ENCODE measurements around the gene UNC13B.
"Not testable (repeated sequence)": the region's sequence is repeated elsewhere in the genome, so short reads cannot be mapped to it uniquely, and the experiment has no call there.

UNC13B gene

DNA sequence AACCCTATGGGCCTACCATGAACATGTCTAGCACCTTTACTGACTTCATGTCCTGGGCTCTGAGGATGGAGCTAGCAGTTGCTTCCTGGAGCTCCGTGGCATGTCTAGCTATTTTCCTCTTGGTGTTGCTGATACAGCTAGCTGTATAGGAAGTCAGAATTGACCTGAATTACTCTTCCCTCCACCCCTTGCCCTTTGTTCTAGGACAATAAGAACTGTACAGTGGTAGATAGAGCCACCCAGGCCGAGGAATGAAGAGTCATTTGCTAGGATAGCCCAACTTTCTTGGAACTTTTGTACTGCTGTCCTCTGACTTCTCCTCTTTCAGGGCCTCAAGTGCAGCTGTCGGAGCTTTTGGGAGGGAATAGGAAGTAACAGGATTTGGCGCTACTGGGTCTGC, 218.2 kb downstream of the UNC13B start:
- DNase-seq (ENCODE audit: low read depth in 2 of 2) = no peak

DNA sequence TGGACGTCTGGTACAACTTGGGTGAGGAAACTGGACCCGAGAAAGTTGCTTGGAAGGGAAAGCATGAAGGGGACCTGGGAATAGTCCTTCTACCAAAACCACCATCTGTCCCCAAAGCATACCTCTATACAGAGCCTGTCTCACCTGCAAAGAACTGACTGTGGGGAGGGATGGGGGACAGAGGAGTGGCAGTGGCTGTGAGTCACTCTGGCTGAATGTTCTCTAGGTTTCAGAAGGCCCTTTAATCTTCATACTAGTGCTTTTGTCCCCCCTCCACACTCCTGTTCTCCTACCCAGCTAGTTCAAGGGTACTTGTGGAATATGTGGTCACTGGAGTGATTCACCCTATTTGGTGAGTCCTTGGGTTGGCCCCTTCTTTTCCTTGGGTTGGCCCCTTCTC, 218.8 kb downstream of the UNC13B start:
- DNase-seq (ENCODE audit: low read depth in 2 of 2) = no peak

DNA sequence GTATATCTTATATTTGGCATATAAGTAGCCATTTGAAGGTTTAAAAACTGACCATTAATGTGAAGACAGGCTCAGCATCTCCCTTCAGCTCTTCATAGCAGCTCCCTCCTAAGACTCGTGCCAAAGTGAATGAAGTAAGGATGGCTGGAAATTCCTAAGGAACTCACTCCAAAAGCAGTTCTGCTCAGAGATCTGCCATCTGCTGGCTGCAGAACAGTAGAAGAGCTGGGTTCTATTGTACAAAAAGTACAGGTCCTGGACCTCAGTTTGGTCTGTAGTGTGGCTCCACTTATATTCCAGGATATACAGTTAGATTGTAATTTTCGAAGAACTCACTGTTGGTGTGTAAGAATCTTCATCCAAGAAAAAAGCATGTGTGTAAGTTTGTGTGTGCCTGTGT, 223.2 kb downstream of the UNC13B start:
- DNase-seq (ENCODE audit: low read depth in 2 of 2) = no peak

DNA sequence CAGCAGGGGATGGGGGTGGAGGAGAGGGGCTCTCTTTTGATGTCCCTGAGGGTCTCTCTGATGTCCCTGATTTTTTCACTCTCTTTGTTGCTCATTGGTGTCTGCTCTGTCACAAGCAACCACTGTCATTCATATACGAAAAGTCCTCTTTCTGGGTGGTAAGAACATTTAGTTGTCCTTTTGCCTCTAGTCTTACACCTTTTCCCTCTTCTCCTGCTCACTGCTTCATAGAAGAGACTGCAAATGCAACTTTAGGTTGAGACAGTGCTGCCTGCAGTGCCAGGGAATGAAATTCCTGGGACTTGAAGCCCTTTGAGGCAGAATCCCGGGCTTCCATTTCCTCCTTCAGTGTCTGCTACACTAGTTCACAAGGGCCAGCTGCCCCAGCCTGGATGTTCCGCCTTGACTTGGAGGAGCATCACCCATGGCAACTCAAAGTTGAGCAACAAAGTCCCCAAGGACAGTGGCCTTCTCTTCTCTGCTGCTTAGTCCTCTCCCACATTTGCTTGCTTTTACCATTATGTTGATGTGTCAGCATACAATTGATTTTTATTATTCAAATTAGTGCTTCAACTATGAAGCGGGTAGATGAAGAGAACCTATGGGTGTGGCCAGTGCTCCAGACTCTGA, 233.4 kb downstream of the UNC13B start:
- DNase-seq (ENCODE audit: low read depth in 2 of 2) = no peak

DNA sequence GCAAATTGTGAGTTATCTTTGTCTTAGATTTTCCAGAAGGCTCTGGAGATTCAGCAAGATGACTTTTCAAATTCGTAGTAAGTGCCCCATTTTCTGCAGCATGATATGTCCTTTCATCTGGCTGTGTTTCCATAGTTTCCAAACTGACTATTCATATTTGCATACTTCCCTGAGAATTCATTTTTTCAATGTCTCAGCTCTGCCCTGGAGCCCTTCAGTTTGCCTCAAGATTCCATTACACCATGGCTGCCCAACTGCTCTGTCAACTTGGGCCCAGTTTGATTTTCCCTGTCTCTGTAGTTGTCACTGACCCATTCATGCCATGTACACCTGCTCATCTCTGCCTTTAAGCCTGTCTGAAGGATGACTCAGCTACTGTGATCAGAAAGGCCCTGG, 233.9 kb downstream of the UNC13B start:
- no peak for DNase-seq (ENCODE audit: low read depth in 2 of 2)

DNA sequence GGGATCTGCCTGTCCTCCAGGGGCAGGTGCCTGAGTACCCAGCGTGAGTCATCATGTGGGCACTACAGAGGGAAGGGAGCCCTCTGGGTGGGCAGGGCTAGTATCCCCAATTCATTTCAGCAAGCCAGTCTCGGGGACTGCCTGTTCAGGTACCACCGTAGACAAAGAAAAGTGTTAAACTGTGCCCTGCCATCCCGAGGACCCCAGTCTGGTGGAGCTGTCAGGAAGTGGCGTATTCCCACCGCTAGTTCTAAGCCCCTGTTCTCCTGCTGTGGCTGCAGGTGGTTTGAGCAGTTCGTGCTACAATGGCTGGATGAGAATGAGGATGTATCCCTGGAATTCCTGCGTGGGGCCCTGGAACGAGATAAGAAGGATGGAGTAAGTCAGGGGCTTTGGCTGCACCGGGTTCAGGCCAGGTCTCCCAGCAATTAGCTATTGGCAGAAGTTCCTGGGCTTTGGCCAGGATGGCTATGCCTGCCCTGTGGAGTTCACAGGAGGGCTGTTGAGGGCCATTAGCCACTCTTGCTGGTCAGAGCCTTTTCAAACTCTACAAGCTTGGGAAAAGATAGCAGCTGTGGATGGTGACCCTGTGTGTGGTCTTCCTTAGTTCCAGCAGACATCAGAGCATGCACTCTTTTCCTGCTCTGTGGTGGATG, 234.9 kb downstream of the UNC13B start:
- DNase-seq (ENCODE audit: low read depth in 2 of 2) = no peak

DNA sequence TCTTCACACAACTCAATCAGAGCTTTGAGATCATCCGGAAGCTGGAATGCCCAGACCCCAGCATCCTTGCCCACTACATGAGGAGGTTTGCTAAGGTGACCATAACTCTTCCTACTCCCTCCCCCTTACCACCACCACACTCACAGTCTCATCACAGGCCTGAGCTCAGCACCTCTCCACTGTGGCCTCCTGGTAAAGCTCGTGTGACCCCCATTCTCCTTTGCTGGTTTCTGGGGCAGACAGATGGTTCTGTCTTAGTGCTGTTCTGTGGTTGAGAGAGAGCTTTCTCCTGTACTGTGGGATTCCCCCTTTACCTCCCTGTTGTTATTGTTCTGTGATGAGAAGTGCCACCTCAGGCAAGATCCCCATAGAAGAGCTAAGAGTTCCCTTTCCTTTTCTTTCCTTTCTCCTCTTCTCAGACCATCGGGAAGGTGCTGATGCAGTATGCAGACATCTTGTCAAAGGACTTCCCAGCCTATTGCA, 235.4 kb downstream of the UNC13B start:
- DNase-seq (ENCODE audit: low read depth in 2 of 2) = no peak

DNA sequence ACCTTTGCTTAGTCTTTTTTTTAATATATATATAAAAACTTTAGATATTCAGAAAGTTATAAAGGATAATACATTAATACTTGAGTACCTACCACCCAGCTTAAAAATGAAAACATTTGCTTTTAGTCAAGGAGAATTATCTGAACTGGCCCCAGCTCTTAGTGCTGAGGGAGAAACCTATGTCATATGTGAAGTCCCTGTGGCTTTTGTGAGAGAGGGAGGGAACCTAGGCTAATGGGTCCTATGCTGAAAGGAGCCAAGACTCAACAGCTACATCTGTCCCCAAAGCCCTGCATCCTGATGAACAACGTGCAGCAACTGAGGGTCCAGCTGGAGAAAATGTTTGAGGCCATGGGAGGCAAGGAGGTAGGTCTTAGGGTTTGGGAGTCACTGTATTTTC, 236.1 kb downstream of the UNC13B start:
- no peak for DNase-seq (ENCODE audit: low read depth in 2 of 2)

DNA sequence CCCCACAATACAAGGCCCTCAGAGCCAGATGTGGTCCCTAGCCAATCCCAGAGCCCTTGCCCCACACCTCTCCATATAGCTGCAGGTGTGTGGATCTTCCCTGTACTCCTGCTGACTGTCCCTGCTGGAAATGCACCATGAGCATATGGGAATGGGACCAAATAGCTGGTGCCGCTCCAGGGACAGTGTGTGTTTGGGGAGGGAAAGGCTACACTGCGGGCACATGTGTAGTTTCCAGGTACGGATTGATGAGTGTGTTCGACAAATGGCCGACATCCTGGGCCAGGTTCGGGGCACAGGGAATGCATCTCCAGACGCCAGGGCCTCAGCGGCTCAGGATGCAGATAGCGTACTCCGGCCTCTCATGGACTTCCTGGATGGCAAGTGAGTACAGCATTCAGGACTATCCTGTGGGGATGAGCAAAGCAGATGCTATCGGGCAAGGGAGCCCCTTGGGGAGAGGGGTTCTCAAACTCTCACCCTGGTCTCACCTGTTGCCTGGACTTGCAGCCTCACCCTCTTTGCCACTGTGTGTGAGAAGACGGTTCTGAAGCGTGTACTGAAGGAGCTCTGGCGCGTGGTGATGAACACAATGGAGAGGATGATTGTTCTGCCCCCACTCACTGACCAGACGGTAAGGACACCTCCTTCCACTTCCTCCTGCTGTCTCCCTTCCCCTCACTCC, 237.0 kb downstream of the UNC13B start:
- DNase-seq (ENCODE audit: low read depth in 2 of 2) = no peak

DNA sequence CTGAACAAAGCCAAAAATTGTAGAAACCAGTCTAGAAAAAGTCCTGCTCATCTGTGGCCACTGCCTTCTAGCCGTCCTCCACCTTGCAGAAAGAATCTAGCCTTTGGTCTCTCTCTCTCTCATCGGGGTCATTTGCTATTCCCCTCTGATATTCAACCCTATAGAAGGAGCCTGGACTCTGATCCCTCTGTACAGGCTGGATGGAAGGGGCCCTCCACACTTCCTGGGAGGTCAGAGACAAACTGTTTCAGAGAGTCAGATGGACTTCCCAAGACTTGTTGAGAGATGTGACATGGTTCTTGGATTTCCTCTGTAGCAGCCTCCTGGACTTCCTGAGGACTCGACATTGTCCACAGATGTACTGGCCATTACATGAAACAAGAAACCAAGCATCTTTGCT, 243.1 kb downstream of the UNC13B start:
- DNase-seq (ENCODE audit: low read depth in 2 of 2) = no peak

DNA sequence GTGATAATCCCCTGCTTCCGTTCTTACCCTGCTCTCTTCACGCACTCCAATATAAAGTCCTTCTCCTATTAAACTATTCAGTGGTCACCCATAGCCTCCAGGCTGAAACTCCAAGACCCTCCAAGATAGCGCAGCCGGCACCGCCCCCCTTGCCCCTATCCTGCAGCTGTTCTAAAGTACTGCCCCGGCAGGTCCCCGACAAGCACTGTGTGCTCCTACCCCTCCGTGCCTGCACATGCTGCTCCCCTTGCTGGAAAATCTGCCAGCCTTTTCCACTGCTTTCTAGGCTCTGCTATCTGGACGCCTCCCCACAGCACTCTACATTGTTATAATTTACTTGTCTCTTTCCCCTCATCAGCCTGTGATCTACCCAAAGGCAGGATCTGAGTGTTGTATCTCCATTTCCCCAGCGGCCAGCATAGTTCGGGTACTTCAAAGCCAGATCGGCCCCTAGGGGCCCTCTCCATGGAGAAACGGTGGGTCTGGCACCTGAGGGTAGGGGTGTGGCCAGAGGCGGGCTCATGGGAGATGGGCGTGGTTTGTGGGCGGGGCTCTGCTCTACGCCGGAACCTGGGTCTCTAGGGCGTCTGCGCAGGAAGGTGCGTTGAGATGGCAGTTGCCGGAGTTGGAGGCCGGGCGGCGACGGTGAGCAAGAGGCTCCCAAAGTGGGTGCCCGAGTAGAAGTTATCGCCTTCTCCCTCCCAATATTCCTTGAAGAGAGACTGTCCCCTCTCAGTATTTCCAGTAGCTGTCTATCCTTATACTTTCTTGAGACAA, 244.6 kb downstream of the UNC13B start:
- DNase-seq (ENCODE audit: low read depth in 2 of 2) = peak; percentile 12 to 30

DNA sequence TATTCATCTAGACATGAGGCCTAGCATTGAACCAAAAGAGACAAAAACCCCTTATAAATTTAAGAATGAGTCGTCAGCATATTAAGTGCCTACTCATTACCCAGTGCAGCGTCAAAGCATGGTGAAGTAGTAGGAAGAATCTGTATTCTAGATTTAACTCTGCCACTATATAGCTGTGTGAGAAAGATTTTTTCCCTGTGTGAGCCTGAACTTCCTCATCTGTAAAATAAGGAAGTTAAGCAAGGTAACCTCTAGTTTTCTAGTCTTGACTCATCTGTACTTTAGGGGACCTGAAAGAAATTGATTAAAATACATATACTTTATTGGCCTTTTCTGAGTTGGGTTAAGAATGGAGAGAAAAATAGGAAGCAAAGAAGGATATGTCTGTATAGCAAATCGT, 246.0 kb downstream of the UNC13B start:
- no peak for DNase-seq (ENCODE audit: low read depth in 2 of 2)

DNA sequence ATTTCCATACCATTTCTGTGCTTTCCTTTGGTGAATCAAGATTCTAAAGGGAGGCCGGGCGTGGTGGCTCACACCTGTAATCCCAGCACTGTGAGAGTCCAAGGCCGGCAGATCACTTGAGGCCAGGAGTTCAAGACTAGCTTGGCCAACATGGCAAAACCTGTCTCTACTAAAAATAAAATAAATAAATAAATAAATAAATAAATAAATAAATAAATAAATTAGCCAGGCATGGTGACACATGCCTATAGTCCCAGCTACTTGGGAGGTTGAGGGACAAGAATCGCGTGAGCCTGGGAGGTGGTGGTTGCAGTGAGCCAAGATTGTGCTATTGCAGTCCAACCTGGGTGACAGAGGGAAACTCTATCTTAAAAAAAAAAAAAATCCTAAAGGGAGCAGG, 247.6 kb downstream of the UNC13B start:
- DNase-seq (ENCODE audit: low read depth in 2 of 2) = not testable (repeated sequence)

DNA sequence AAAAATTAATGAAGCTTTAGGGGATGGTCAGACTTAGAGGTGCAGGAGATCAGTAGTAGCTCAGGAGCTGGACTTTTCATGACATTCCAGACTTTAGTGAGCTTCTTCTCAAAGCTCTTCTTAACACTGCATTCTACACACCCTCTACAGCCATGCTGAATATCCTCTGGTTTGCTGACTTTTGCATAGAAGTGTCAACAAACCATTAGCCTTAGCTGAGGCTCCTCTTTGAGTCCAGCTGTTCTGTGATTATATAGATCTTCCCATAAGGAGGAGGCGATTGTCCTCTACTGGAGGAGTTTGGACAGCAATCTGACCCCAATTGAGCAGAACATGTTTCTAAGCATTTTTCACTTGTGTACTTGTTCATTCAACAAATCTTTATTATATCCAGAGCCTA, 253.1 kb downstream of the UNC13B start:
- no peak for DNase-seq (ENCODE audit: low read depth in 2 of 2)

DNA sequence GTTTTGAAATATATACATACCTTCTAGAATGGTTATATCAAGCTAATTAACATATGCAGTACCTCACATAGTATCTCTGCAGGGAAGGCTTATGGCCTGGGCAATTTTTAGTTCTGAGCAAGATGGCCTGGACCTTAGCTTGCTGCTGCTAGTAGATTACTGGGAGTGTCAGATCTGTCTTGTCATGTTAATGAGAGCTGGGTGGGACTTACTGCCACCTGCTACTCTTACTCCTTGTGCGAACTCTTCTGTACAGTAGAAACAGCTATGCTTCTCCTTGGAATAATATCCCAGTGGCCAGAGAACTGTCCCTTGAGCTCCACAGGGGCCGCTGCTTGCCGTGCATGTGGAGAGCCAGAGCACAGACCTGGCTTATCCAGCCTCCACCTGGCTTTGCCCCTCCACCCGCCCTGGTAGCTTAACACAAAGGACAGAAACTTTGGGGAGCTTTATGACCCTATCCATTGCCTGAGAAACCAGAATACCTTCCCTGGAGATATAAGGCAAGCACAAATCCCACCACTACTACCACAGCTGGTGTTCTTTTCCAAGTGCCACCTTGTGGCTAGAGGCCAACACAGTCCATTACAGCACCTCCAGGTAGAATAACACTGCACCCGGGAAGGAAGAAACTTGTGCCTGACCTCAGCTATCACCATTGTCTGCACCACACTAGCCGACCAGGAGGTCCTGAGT, 253.7 kb downstream of the UNC13B start:
- DNase-seq (ENCODE audit: low read depth in 2 of 2) = no peak

DNA sequence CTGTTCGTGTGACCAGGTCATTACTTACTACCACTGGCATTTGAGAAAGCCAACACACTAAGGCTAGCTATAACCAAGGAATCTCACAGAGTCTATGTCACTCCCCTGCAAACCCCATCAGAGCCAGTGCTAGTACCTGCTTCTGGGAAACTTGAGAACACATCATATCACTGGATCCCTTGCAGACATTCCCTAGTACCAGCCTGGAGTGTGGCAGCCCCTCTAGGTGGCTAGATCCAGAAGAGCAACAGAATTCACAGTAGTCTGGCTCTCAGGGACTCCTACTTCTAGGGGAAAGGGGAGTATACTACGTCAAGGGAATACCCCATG, 254.3 kb downstream of the UNC13B start:
- DNase-seq (ENCODE audit: low read depth in 2 of 2) = no peak

DNA sequence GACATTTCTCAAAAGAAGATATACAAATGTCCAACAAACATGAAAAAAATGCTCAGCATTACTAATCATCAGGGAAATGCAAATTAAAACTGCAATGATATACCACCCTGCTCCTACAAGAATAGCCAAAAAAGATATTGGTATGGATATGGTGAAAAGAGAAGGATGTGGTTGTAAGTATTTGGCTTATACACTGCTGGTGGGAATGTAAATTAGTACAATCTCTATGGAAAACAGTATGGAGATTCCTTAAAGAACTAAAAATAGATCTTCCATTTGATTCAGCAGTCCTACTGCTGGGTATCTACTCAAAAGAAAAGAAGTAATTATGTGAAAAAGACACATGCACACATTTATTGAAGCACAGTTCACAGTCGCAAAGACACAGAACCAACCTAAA, 260.5 kb downstream of the UNC13B start:
- DNase-seq (ENCODE audit: low read depth in 2 of 2) = no peak

DNA sequence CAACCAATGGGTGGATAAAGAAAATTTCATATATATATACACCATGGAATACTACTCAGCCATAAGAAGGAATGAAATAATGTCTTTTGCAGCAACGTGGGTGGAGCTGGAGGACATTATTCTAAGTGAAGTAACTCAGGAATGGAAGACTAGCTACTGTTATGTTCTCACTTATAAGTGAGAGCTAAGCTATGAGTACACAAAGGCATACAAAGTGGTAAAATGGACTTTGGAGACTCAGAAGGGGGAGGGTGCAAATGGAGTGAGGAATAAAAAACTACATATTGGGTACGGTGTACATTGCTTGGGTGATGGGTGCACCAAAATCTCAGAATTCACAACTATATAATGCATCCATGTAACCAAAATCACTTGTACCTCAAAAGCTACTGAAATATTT, 260.9 kb downstream of the UNC13B start:
- DNase-seq (ENCODE audit: low read depth in 2 of 2) = no peak

DNA sequence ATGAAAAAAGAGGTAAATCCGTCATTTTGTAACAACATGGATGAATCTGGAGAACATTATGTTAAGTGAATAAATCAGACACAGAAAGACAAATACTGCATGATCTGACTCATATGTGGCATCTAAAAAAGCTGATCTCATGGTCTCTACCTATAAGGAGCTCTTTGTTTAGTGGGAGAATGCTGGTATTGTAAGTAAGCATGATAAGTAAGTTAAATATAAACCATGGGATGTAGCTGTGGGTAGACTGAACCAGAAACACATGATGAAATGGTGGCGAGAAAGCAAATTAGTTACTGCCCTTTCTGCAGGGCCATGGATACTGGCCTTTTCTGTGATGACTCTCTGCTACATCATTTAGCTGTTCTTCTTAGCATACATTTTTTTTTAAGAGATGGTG, 261.7 kb downstream of the UNC13B start:
- no peak for DNase-seq (ENCODE audit: low read depth in 2 of 2)

DNA sequence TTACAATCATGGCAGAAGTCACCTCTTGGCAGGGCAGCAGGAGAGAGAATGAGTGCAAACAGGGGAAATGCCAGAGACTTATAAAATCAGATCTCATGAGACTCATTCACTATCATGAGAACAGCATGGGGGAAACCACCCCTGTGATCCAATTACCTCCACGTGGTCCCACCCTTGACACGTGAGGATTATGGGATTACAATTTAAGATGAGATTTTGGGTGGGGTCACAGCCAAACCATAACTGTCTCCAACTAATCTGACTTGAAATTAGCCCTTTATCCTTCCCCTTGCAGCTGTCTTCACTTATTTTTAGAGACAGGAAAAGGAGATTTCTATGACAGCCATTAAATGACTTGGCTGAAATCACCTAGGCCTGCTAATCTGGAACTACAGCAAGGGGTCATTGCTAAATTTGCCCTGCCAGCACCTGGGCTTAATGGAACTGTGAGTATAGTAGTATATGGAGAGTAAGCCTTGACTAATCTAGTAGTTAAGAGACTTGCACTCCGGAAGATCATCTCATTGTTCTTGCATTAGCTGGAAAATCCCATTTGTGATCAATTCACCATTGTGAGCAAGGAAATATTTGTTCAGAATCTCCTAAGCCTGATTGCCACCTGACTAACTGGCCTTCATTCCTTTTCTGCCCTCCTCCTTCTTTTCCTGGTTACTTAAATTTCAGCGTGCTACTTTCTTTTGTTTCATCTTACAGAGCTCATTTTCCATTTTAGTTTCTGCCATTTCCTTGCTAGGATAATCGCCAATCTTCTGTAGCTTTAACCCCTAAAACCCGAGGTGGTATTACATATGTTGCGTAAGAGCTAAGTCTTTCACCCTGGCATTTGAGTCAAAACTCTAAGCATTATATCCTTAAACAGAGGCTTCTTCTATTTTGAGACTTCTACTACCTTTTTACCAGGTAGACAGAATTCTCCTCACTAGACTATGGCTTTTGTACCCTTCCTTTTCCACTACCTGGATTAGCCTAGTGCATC, 262.8 kb downstream of the UNC13B start:
- no peak for DNase-seq (ENCODE audit: low read depth in 2 of 2)

DNA sequence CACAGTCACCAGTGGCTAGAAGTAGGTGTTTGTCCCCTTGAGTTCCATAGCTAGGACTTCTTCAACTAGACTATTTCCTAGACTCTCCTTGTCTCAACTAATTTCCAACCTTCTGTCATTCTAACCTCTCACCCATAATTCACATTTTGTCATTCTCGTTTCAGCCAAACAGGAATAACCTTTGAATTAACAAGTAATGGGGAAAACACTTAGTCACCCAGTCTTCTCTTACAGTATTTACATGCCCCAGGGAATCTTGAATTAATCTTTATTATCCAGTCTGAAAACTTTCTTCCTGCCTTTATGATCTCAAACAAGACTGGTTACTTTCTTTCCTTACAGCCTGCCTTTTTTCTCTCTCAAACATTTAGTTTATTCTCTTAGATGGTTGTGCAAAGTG, 264.8 kb downstream of the UNC13B start:
- no peak for DNase-seq (ENCODE audit: low read depth in 2 of 2)
